ENCODE measurements around the gene LRIT1. TPM values are rescaled to one million over a fixed set of nuclear protein-coding genes. Genes with fewer than 3 reads are reported as not detected.

LRIT1 gene
- polyA plus RNA-seq, 2 donors = not detected

GRCh38 chr10:84185526-84186175 is 55.7 kb downstream of the LRIT1 start:
- Histone ChIP-seq H3K9me3 (ENCODE audit: control insufficient read depth in 2 of 2, insufficient read depth in 1 of 2, low read depth in 1 of 2, low read length in 1 of 2) (no peaks in the 10 kb centered on the region), H3K4me3 (ENCODE audit: low read depth in 1 of 2, low read length in 2 of 2) (no peak overlapping the region), H3K36me3 (ENCODE audit: control insufficient read depth in 2 of 2, insufficient read depth in 2 of 2, low read length in 1 of 2) (no peaks in the 10 kb centered on the region), H3K27ac (ENCODE audit: low read depth in 2 of 2, low read length in 1 of 2) (no peak overlapping the region), H3K4me1 (ENCODE audit: control insufficient read depth in 2 of 2, insufficient read depth in 2 of 2, low read length in 1 of 2) (peaks cover 0 to 2% of the 10 kb centered on the region in 2 donors), H3K27me3 (ENCODE audit: control insufficient read depth in 1 of 2, insufficient read depth in 2 of 2, low read length in 2 of 2) (no peaks in the 10 kb centered on the region)
- 74 to 75% methylated on average over 11 of the region's 11 CpGs for WGBS, 2 donors

DNA sequence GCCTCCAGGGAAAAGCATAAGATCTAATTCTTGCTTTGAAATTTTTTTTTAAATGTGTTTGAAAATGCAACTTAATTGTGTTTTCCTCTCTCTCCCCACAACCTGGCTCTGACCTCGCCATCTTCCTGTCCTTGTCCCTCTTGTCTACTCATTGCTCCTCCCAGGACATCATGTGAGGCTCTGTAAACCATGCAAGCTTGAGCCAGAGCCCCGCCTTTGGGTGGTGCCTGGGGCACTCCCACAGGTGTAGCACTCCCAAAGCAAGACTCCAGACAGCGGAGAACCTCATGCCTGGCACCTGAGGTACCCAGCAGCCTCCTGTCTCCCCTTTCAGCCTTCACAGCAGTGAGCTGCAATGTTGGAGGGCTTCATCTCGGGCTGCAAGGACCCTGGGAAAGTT is 56.8 kb downstream of the LRIT1 start:
- H3K4me3 ChIP-seq (ENCODE audit: low read depth in 1 of 2, low read length in 2 of 2) = no peak overlapping the region

GRCh38 chr10:84181631-84182030 is 59.7 kb downstream of the LRIT1 start:
- 85 to 94% methylated on average over 5 of the region's 5 CpGs for WGBS, 2 donors
- no peaks in the 10 kb centered on the region for H3K27me3 ChIP-seq (ENCODE audit: control insufficient read depth in 1 of 2, insufficient read depth in 2 of 2, low read length in 2 of 2)
- no peak overlapping the region for H3K4me3 ChIP-seq (ENCODE audit: low read depth in 1 of 2, low read length in 2 of 2)
- H3K27ac ChIP-seq (ENCODE audit: low read depth in 2 of 2, low read length in 1 of 2) = no peak overlapping the region
- H3K4me1 ChIP-seq (ENCODE audit: control insufficient read depth in 2 of 2, insufficient read depth in 2 of 2, low read length in 1 of 2) = peaks cover 0 to 24% of the 10 kb centered on the region in 2 donors
- H3K36me3 ChIP-seq (ENCODE audit: control insufficient read depth in 2 of 2, insufficient read depth in 2 of 2, low read length in 1 of 2) = peaks cover 0 to 1% of the 10 kb centered on the region in 2 donors
- H3K9me3 ChIP-seq (ENCODE audit: control insufficient read depth in 2 of 2, insufficient read depth in 1 of 2, low read depth in 1 of 2, low read length in 1 of 2) = peaks cover 0 to 3% of the 10 kb centered on the region in 2 donors

More for the DNA sequence above, 56.8 kb downstream of the LRIT1 start:
- Histone ChIP-seq H3K9me3 (ENCODE audit: control insufficient read depth in 2 of 2, insufficient read depth in 1 of 2, low read depth in 1 of 2, low read length in 1 of 2) (no peaks in the 10 kb centered on the region), H3K27ac (ENCODE audit: low read depth in 2 of 2, low read length in 1 of 2) (peak overlapping the region in 1 of 2 donors; percentile 19), H3K4me1 (ENCODE audit: control insufficient read depth in 2 of 2, insufficient read depth in 2 of 2, low read length in 1 of 2) (peaks cover 0 to 2% of the 10 kb centered on the region in 2 donors), H3K27me3 (ENCODE audit: control insufficient read depth in 1 of 2, insufficient read depth in 2 of 2, low read length in 2 of 2) (no peaks in the 10 kb centered on the region), H3K36me3 (ENCODE audit: control insufficient read depth in 2 of 2, insufficient read depth in 2 of 2, low read length in 1 of 2) (no peaks in the 10 kb centered on the region)
- whole genome bisulfite sequencing, 2 donors = 47 to 57% methylated on average over 4 of the region's 4 CpGs

Other genes with a start within 250 kb of the LRIT1 start
- 100 to 1,000 TPM in 1 of 2 donors, 10 to 100 TPM in 1; 62.8 to 144 TPM for gene GHITM, start 102.0 kb downstream of the LRIT1 start, polyA plus RNA-seq
- gene GPR15LG, start 67.7 kb downstream of the LRIT1 start, polyA plus RNA-seq = 100 to 1,000 TPM; 273 to 321 TPM
- 10 to 100 TPM in 1 of 2 donors, 1 to 10 TPM in 1; 5.0 to 16.1 TPM for gene CDHR1, start 47.0 kb downstream of the LRIT1 start, polyA plus RNA-seq
- not detected for gene LRIT2, start 16.0 kb downstream of the LRIT1 start, polyA plus RNA-seq
- under 1 TPM; 0.31 to 0.33 TPM for gene RGR, start 3.5 kb upstream of the LRIT1 start, polyA plus RNA-seq
- 10 to 100 TPM; 10.0 to 11.6 TPM for gene CCSER2, start 87.0 kb upstream of the LRIT1 start, polyA plus RNA-seq

All from esophagus (tissue), 2 donors.